Astrocyte (in vitro differentiated cells and primary cell): Measurements from ENCODE around the gene TRAPPC12. TPM values are rescaled to one million over a fixed set of nuclear protein-coding genes. Genes with fewer than 3 reads are reported as not detected.

Experiments used
- DNase-seq: peaks from one replicate; pipeline ENCODE4 v3.0.0-alpha.2; 2010; ENCODE audit warnings: low read depth
- FAIRE-seq: peaks from 2 replicates; lab custom pipeline; 2011; peaks lifted over from hg19 to GRCh38; lab: Jason Lieb, UNC
- H2AFZ ChIP-seq: 2 replicates; pipeline ENCODE4 v1.6.0; 2012; ENCODE audit warnings: low read depth, low read length, inconsistent platforms
- H3K27ac ChIP-seq: 2 replicates; pipeline ENCODE4 v1.5.1; 2011; ENCODE audit warnings: low read depth, low read length, inconsistent platforms
- H3K27me3 ChIP-seq: 2 replicates; pipeline ENCODE4 v1.6.0; 2011; ENCODE audit warnings: low read length, inconsistent platforms; ENCODE audit not compliant: insufficient read depth
- H3K36me3 ChIP-seq: 2 replicates; pipeline ENCODE4 v1.5.1; 2011; ENCODE audit warnings: low read length, inconsistent platforms; ENCODE audit not compliant: insufficient read depth
- H3K4me1 ChIP-seq: 2 replicates; pipeline ENCODE4 v1.5.1; 2011; ENCODE audit warnings: low read length, inconsistent platforms; ENCODE audit not compliant: insufficient read depth
- H3K4me2 ChIP-seq: 2 replicates; pipeline ENCODE4 v1.6.0; 2012; ENCODE audit warnings: low read length, inconsistent platforms
- H3K4me3 ChIP-seq: 2 replicates; pipeline ENCODE4 v1.5.1; 2011; ENCODE audit warnings: low read depth, mild to moderate bottlenecking, low read length, inconsistent platforms; ENCODE audit not compliant: insufficient read depth
- H3K79me2 ChIP-seq: 2 replicates; pipeline ENCODE4 v1.6.0; 2012; ENCODE audit warnings: mild to moderate bottlenecking, low read length, inconsistent platforms; ENCODE audit not compliant: insufficient read depth
- H3K9ac ChIP-seq: 2 replicates; pipeline ENCODE4 v1.6.0; 2012; ENCODE audit warnings: mild to moderate bottlenecking, low read length, inconsistent platforms
- H3K9me3 ChIP-seq: 2 replicates; pipeline ENCODE4 v1.5.1; 2012; ENCODE audit warnings: low read depth, mild to moderate bottlenecking, low read length, inconsistent platforms; ENCODE audit not compliant: insufficient read depth
- H4K20me1 ChIP-seq: 2 replicates; pipeline ENCODE4 v1.6.0; 2012; ENCODE audit warnings: low read length, inconsistent platforms; ENCODE audit not compliant: insufficient read depth
- H3K27ac Mint-ChIP-seq: one replicate; pipeline ENCODE4 v1.8.0; 2021; ENCODE audit warnings: mild to moderate bottlenecking, mixed read lengths; ENCODE audit not compliant: unreplicated experiment
- H3K27me3 Mint-ChIP-seq: one replicate; pipeline ENCODE4 v1.8.0; 2021; ENCODE audit warnings: low read depth, mixed read lengths; ENCODE audit not compliant: unreplicated experiment
- H3K36me3 Mint-ChIP-seq: one replicate; pipeline ENCODE4 v1.8.0; 2021; ENCODE audit warnings: low read depth, mixed read lengths; ENCODE audit not compliant: unreplicated experiment
- H3K4me1 Mint-ChIP-seq: one replicate; pipeline ENCODE4 v1.8.0; 2021; ENCODE audit warnings: low read depth, mixed read lengths; ENCODE audit not compliant: unreplicated experiment
- H3K4me3 Mint-ChIP-seq: one replicate; pipeline ENCODE4 v1.8.0; 2021; ENCODE audit warnings: mild to moderate bottlenecking, moderate library complexity, mixed read lengths; ENCODE audit not compliant: unreplicated experiment
- H3K9me3 Mint-ChIP-seq: one replicate; pipeline ENCODE4 v1.8.0; 2021; ENCODE audit warnings: mild to moderate bottlenecking, mixed read lengths; ENCODE audit not compliant: unreplicated experiment
- CTCF ChIP-seq: IDR thresholded peaks from 2 replicates; pipeline ENCODE4 v1.5.1; 2011; ENCODE audit warnings: low read depth, mild to moderate bottlenecking, inconsistent platforms, low read length, moderate library complexity; ENCODE audit not compliant: insufficient read depth
- EZH2 ChIP-seq: IDR thresholded peaks from 2 replicates; pipeline ENCODE4 v1.6.1; 2012; ENCODE audit warnings: mild to moderate bottlenecking, low read length, inconsistent platforms; ENCODE audit not compliant: insufficient read depth
- total RNA-seq: library from RNA; stranded (reverse); gene quantifications from 2 replicates; pipeline ENCODE4 v1.2.1, GENCODE V29; 2021

The TRAPPC12 gene
- total RNA-seq, 1 donor from 2014 or later = 62.1 TPM

GRCh38 chr2:3466966-3467365 is 87.5 kb downstream of the TRAPPC12 start:
- Histone ChIP-seq H3K36me3 (no peaks in the 10 kb centered on the region), H3K9me3 (no peaks in the 10 kb centered on the region), H3K9ac (peak overlapping the region; percentile 75), H4K20me1 (no peaks in the 10 kb centered on the region), H3K27me3 (no peaks in the 10 kb centered on the region), H3K4me3 (no peak overlapping the region), H3K4me1 (peaks cover 42% of the 10 kb centered on the region), H2AFZ (no peak overlapping the region), H3K27ac (no peak overlapping the region), H3K4me2 (no peak overlapping the region), H3K79me2 (no peaks in the 10 kb centered on the region)
- H3K27ac Mint-ChIP-seq = peak overlapping the region; percentile 34
- peaks cover 34% of the 10 kb centered on the region for H3K4me1 Mint-ChIP-seq
- no peaks in the 10 kb centered on the region for H3K27me3 Mint-ChIP-seq
- FAIRE-seq (no peak), DNase-seq (no peak)
- TF ChIP-seq CTCF (no peak), EZH2 (no peak)
- no peak overlapping the region for H3K4me3 Mint-ChIP-seq
- peaks cover 13% of the 10 kb centered on the region for H3K36me3 Mint-ChIP-seq
- no peaks in the 10 kb centered on the region for H3K9me3 Mint-ChIP-seq

GRCh38 chr2:3467654-3468053 is 88.2 kb downstream of the TRAPPC12 start:
- Histone ChIP-seq H3K27ac (no peak overlapping the region), H3K27me3 (no peaks in the 10 kb centered on the region), H3K36me3 (no peaks in the 10 kb centered on the region), H3K9ac (no peak overlapping the region), H4K20me1 (no peaks in the 10 kb centered on the region), H3K4me3 (no peak overlapping the region), H3K9me3 (no peaks in the 10 kb centered on the region), H3K4me1 (peaks cover 42% of the 10 kb centered on the region), H3K4me2 (no peak overlapping the region), H3K79me2 (no peaks in the 10 kb centered on the region), H2AFZ (no peak overlapping the region)
- Mint-ChIP-seq H3K4me3 (no peak overlapping the region), H3K27me3 (no peaks in the 10 kb centered on the region), H3K9me3 (no peaks in the 10 kb centered on the region), H3K27ac (no peak overlapping the region), H3K4me1 (peaks cover 34% of the 10 kb centered on the region), H3K36me3 (peaks cover 13% of the 10 kb centered on the region)
- FAIRE-seq = no peak
- no peak for TF ChIP-seq CTCF
- no peak for TF ChIP-seq EZH2
- no peak for DNase-seq

GRCh38 chr2:3468296-3468988 is 88.9 kb downstream of the TRAPPC12 start:
- no peaks in the 10 kb centered on the region for H3K79me2 ChIP-seq
- TF ChIP-seq CTCF (no peak), EZH2 (no peak)
- no peak overlapping the region for H2AFZ ChIP-seq
- H3K9ac ChIP-seq = no peak overlapping the region
- H3K27ac ChIP-seq = no peak overlapping the region
- Mint-ChIP-seq H3K4me1 (peaks cover 34% of the 10 kb centered on the region), H3K27me3 (no peaks in the 10 kb centered on the region), H3K9me3 (no peaks in the 10 kb centered on the region), H3K4me3 (no peak overlapping the region), H3K36me3 (peaks cover 13% of the 10 kb centered on the region), H3K27ac (peak overlapping the region; percentile 81)
- no peak for DNase-seq
- H3K36me3 ChIP-seq = no peaks in the 10 kb centered on the region
- peaks cover 42% of the 10 kb centered on the region for H3K4me1 ChIP-seq
- H3K27me3 ChIP-seq = no peaks in the 10 kb centered on the region
- no peak overlapping the region for H3K4me3 ChIP-seq
- no peak overlapping the region for H3K4me2 ChIP-seq
- H4K20me1 ChIP-seq = no peaks in the 10 kb centered on the region
- H3K9me3 ChIP-seq = no peaks in the 10 kb centered on the region
- FAIRE-seq = no peak
